NCI-H345 treated with DMSO at 0.1 percent for 48 hours (cell line): ENCODE measurements around the gene ACIN1.

Source experiments
- DNase-seq: peaks from one replicate; lab custom pipeline; 2025; ENCODE audit not compliant: unreplicated experiment; lab: John Stamatoyannopoulos, UW

The ACIN1 gene

GRCh38 chr14:23057757-23058653 is 36.9 kb downstream of the ACIN1 start:
- DNase-seq: no peak

- DNase-seq: no peak
Observed at GRCh38 chr14:23056956-23057756, 37.8 kb downstream of the ACIN1 start, which contains the start of gene CDH24. CDH24 (minus strand) TSS chr14:23057520; CDS start chr14:23055733, 1,787 bp downstream.

GRCh38 chr14:23056145-23056955 is 38.6 kb downstream of the ACIN1 start:
- DNase-seq: no peak

DNA sequence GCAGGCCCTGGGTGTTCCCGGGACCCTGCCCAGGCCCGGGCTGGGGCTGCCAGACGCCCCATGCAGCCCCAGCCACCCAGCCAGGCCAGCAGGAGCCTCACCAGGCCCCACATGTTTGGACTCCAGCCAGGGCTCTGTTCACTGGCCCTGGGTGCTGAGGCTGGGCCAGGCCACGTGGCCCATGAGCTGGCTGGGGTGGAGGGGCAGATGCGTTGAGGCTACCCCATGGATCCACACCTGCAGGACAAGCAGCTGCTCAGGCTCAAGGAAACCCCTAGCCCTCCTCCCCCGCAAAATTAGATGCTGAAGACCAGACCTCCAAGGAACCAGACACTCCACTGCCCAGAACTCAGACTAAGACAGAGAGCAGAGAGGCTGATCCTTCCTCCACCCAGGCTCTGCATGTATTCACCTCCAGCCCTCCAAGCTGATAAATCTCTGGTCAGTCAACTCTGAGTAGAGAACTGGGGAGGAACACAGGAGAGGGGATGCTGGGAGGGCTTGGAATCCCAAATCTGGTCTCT is 39.3 kb downstream of the ACIN1 start:
- no peak for DNase-seq

- DNase-seq: no peak
Observed at GRCh38 chr14:23055147-23055550, 39.8 kb downstream of the ACIN1 start.

- DNase-seq: no peak
Observed at GRCh38 chr14:23054000-23054811, 40.7 kb downstream of the ACIN1 start.

- DNase-seq: no peak
Observed at GRCh38 chr14:23053426-23053825, 41.5 kb downstream of the ACIN1 start.

- DNase-seq: no peak
Observed at GRCh38 chr14:23052671-23053070, 42.3 kb downstream of the ACIN1 start.

DNA sequence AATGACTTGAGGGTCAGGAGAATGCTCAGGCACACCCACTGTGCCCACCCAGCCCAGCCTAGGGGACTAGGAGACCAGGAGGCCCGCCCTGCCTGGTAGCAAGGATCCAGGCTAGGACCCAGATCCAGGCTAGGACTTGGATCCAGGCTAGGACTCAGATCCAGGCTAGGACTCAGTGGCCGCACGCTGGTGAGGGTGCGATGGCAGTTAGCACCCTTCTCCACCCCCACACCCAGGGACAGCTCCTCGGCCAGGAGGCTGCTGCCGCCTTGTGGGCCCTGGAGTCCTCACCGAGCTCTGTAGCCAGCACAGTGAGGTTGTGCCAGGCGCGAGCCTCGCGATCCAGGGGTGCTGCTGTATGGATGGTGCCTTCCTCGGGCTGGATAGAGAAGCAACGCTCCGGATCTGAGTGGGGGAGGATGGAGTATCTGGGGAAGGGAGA is 42.7 kb downstream of the ACIN1 start:
- DNase-seq: no peak

- no peak for DNase-seq
Observed at GRCh38 chr14:23051141-23052057, 43.5 kb downstream of the ACIN1 start.

GRCh38 chr14:23049011-23049410 is 45.9 kb downstream of the ACIN1 start:
- no peak for DNase-seq

DNA sequence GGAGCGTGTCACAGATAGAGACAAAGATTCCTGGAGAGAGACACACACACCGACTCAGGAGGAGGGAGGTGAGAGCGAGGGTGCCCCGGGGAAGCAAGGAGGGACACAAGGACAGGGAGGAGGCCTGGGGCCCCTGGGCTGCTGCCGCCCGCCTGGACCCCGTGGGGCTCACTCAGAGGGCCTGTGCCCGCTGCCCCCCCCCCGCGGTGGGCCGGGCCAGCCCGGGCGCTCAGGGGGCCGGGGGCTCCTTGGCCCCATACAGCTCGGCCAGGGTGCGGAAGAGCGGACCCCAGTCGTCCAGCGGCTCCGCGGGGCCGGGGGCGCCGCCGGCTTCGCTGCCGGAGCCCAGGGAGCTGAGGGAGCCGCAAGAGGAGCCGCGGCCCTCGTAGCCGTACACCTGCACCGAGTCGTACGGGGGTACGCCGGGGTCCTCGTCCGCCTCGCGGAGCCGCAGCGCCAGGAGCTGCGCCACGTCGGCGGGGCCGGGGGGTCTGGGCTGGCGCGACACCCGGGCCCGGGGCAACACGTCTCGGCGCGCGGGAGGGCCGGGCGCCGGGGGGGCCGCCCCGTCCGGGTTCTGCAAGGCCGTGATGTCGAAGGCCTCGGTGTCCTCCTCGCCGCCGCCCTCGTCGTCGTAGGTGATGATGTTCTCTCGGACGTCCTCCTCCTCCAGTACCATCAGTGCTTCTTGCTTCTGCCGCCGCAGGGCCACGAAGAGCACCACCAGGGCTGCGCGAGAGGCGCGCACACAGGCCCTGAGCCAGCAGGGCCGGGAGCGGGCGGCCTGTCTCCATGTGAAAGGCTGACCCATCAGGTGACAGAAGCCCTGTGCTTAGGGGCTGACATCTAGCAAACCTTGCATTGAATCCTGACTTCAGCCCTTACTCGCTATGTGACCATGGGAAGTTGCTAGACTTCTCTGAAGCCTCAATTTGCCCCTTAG is 46.9 kb downstream of the ACIN1 start:
- no peak for DNase-seq

GRCh38 chr14:23047034-23047634 is 47.8 kb downstream of the ACIN1 start:
- no peak for DNase-seq

GRCh38 chr14:23045419-23046357 is 49.2 kb downstream of the ACIN1 start:
- no peak for DNase-seq

- no peak for DNase-seq
Observed at GRCh38 chr14:23044840-23045239, 50.1 kb downstream of the ACIN1 start.

GRCh38 chr14:23043754-23044153 is 51.2 kb downstream of the ACIN1 start:
- no peak for DNase-seq
